GM18868 (cell line): ENCODE results near the gene CACNA2D3.

ENCODE experiments used
- ATAC-seq: cut with Tn5 transposase; IDR thresholded peaks from one replicate; pipeline ENCODE4 v1.9.1; 2021; ENCODE audit warnings: mild to moderate bottlenecking, moderate library complexity; ENCODE audit not compliant: unreplicated experiment

The CACNA2D3 gene

DNA sequence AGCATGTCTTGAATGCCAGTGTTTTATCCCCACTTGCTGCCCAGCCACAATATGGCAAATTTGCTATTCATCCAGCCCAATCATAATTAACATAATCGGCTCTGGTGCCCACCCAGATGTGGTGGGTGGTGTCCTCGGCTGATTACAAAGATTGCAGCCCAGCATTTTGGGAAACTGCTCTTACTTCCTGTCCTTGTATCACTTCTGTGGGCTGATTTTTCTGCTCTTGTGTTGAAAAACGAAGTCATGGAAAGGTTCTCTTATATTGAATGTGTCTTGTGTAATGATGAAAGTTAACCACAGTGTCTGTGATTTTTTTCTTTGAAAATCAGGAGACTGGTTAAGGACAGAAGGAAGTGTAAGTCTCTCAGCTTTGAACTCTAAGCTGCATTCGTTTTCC is 141.7 kb downstream of the CACNA2D3 start:
- ATAC-seq: no peak

DNA sequence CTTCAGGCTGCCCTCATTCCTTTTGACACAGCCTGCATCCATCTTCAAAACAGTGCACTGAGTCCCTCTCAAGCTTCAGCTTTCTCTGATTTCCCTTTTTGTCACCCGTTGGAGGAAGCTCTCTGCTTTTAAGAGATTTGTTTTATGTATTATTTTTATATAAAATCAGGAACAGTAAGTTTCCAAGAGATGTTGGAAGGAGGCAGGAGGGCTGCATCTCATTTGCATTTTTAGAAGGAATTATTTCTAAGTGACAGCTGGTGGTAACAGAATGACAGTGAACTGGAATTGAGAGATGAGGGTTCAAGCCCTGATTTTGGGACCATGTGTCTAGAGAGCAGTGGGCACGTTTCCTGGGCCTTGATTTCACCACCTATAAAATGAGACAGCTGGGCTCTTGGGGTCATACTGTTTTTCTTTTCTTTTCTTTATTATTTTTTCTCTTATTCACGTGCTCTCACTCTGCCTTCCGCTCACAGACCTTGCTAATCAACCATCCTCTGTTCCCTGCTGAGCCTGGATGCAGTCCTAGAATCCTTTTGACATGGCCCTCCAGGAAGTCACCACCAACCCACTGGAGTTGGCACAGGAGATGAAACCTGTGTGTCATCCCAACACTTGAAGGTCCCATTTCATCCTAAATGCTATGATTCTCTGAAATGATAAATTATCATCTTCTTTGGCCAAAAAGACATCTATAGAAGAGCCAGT is 148.6 kb downstream of the CACNA2D3 start:
- ATAC-seq: no peak

DNA sequence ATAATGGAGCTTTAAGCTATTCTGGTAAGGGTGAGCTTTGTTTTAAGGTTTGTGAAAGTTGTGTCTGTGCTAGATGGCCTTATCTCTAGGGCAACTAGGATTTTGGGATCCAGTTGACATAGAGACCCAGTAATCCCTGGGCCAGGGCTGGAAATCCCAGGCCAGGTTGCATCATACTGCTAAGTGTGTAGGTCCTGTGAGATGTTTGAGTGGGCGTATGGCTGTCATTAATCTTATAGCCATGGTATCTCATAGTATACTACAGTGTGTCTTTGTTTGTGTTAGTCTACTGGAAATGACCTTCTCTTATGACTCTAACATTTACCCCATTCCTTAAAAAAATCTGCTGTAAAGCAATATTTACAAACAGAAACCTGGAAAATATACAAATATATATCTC is 151.4 kb downstream of the CACNA2D3 start:
- ATAC-seq: no peak

DNA sequence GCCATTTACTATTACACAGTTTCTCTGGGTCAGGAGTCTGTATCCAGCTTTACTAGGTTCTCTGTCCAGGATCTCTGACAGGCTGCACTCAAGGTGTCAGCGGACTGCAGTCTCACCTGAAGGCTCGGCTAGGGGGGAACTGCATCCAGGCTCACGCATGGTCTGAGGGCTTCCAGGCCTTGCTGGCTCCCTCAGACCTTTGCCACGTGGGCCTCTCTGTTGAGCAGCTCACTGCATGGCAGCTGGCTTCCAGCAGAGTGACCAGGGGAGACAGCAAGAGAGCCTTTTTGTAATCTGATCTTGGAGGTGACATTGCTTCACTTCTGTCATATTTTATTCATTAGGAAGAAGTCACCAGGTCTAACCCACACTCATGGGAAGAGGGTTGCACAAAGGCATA is 152.3 kb downstream of the CACNA2D3 start:
- no peak for ATAC-seq

DNA sequence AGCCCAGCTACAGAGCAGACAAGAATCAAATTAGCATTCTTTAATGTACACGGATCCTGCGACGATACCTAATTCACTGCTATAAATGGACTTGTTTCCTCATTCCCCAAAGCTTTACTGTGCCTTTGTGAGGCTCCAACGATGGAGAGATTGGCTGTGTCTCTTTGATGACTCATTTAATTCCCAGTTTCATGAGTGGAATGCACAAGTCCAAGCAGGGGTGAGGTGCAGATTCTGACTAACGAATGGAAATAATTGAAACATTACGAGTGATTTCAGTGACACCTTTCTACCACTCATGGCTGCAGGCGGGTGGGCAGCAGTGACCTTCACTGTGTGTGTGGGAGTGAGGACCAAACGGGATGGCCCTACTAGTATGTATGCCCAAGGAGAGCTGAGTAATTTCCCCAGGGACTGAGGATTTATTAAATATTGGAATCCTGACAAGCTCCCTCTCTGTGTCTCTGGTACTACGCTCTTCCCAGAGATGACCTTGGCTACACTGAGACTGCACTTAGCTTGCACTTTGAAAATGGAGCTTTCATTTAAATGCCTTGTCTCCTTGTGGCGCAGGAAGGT is 156.7 kb downstream of the CACNA2D3 start:
- ATAC-seq: no peak

DNA sequence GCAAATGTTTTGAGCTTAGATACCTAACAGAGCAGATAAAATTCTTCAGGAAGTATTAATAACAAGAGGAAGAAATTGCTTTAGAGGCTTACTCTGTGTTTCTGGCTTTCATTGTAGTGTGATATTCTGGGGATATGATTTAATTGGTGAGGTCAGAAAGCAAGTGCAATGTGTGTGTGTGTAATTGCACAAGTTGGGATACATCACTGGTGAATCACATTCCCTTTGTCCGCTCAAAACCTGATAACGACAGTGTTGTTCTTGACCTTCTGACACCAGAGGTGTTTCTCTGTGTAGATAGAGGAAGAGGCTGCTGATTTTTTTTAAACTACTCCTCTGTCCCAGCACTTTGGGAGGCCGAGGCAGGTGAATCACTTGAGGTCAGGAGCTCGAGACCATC is 161.1 kb downstream of the CACNA2D3 start:
- ATAC-seq: no peak

- ATAC-seq: no peak
Observed at GRCh38 chr3:54294214-54294613, 171.9 kb downstream of the CACNA2D3 start.

- no peak for ATAC-seq
Observed at GRCh38 chr3:54296531-54296930, 174.2 kb downstream of the CACNA2D3 start.

DNA sequence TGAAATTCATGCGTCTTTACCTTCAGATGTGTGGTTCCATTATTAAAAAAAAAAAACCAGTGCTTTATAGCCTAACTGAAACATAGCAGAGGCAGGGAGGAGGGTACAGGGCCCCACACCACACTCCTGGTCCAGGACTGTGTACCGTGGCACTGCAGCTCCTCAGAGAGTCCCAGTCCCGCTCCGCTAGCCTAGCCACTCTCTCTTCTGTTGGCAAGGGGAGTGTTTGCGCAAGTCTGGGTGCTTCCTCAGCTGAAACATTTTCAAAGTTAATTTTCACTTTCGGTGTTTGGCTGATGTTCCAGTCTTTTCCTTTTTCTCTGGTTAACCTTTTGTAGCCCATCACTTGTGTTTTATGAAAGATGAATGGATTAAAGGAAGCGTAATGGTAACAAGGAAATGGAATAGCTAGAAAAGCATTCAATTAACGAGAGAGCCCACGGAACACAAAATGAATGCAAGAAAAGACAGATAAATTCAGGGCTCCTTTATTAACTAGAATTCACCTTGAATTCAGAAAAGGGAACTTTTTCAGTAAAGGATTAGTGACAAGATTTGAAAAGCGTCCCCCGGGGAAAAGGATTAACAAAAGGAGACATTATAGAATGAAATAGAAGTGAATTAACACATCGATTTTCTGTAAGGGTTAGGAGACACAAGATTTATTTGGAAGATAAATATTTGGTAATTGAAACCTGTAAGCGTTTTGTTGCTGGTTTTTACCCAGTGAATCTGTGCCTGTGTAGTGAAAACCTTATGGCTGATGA is 177.0 kb downstream of the CACNA2D3 start:
- no peak for ATAC-seq

DNA sequence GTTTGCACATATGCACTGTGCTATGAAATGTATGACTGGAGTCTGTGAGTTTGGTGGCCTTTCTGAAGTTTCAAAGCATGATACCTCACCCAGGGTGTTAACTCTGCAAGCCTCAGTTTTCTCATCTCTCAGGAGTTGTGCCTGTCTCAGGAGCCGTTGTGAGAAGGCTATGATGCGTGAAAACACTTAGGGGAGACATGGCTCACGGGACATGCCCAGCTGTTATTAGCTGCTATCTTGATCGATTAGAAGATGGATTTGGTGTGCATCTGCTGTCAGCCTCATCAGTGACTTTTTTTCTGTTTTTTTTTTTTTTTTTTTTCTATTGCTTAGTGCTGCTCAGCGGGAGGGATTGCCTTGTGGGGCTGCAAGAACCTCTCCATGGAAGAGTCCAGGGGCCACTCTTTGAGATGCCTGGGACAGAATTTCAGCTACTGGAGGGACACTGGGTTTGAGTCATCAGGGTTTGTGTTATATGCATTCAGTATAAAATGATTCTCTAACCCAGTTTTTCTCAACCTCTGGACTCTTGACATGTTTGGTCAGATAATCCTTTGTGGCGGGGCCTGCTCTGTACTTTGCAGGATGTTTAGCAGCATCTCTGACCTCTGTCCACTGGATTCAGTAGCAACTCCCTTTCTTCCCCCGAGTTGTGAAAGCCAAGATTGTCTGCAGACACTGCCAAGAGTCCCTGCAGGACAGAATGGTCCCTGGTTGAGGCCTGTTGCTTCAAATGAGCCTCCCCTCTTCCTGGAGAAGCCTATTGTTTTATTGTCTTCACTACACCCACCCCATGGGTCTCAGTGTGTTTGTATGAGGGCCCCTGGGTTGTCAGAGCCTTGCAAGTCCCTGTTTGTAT is 181.4 kb downstream of the CACNA2D3 start:
- ATAC-seq: no peak

GRCh38 chr3:54304877-54305276 is 182.5 kb downstream of the CACNA2D3 start:
- no peak for ATAC-seq

DNA sequence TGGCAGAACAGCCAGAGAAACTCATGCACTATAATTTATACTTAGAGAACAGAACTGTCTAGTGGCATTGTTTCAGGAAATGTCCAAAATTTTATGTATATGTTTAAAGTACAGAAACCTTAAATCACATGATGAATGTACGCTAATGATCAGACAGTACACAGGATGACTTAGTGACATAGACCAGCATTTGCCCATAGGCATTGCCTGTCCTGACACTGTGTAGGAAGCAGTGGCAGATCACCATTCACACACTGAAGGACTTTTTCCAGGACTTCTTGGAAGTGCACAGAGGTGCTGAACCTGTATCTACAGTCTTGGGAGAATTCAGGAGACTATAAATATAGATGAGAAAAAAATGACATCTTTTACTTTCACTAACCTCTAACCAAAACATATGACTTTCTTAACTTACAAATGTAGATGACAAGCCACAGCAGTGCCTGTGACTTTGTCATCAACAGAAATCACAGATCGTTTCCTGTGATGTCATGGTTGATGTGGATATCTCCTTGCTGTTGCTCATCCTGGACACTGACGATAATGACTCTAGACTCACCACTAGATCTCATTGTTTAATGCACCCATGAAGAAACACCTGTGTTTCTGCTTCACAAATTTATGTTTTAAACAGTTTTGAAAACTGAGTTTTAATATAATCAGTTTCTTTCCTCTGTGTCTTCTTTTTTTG is 183.2 kb downstream of the CACNA2D3 start:
- no peak for ATAC-seq

GRCh38 chr3:54307566-54308180 is 185.3 kb downstream of the CACNA2D3 start:
- ATAC-seq: no peak

DNA sequence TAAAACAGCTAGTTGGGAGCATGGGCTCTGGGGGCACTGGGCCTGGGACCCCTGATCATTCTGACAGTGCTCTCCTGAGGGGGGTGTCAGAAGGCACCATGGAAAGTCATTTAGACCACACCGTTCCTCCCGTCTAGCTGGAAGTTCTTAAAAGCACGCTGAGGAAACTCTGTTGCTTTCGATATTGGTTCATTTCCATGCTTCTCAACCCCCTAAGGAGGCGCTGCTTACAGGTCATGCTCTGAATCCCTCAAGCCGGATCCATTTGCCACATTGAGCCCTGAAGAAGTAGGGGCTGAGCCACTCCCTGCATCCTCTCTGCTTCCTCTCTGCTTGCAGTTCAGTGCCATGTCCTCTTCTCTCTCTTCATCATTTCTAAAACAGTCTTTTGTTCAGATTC is 187.2 kb downstream of the CACNA2D3 start:
- no peak for ATAC-seq

GRCh38 chr3:54311211-54311747 is 188.9 kb downstream of the CACNA2D3 start:
- no peak for ATAC-seq

DNA sequence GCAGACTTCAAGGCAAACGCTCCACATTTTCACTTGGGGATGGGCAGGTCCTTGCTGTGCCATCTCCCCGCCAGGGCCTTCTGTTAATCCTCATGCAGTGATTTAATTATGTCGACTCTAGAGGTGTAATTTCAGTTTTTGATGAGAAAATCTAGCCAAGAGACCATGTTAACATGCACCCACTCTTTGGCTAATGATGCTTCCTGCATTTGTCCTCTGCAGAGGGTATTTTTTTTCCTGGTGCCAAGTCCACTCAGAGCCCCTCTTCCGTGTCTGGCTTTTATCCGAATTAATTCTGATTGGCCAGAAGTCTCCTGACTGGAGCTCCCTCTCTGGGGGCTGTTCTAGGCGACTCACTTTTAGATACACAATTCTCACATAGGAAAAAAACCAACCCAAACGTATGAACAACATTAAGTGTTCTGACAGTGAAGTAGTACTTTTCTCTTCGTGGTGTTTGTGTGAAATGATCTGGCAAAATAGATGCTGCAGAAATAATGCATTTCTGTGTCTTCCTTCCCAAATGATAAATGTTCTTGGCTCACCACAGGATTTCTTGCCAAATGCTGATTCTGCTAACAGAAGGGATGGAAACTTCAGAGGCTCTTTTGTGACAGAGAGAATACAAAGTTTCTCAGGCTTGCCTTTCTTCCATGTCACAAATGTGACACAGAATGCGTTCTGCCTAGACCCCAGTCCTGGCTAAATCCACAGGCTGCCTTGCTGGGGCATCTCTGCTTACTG is 190.0 kb downstream of the CACNA2D3 start:
- ATAC-seq: no peak

DNA sequence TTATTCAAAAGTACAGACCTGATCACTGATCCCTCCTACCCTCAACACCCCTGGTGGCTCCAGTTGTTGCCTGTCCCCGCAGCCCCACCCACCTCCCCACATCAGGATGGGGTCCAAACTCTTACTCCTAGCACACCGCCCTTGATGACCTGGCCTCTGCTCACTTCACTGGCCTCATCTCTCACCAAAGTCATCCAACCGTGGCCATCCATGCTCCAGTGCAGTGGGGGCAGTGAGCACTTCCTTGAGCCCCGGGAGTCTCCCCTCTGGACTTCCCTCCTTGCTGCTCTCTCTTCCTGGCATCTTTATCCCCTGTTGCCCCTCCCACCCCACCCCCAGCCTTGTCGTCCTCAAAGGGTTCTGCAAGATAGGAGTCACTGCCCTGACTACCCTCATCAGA is 191.1 kb downstream of the CACNA2D3 start:
- no peak for ATAC-seq

- no peak for ATAC-seq
Observed at GRCh38 chr3:54321520-54321919, 199.2 kb downstream of the CACNA2D3 start.

DNA sequence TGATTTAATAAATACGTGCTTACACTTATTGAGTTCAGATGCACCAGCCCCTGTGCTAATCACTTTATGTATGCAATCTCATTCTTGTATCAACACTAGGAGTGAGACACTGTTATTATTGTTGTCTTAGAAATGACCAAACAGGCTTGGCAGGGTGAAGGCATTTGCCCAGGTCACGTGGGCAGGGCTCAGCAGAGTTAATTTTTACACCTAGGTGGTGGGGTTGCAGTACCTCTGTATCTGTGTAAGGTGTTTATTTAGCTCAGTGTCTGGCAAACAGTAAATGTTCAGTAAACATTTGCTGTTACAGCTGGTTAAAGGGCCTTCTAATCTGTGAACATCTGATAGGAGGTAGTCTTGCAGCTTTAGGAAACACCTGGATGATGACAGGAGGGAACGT is 200.0 kb downstream of the CACNA2D3 start:
- ATAC-seq: no peak
